Smooth muscle cell (in vitro differentiated cells): Measurements from ENCODE around the gene ADGRG2. TPM values are rescaled to one million over a fixed set of nuclear protein-coding genes. Genes with fewer than 3 reads are reported as not detected.

ENCODE experiments used
- DNase-seq: peaks from one replicate; lab custom pipeline; 2025; ENCODE audit not compliant: unreplicated experiment; lab: John Stamatoyannopoulos, UW
- H2AFZ ChIP-seq: fragments of 200-600 bp; sonication (generic); 2 replicates; pipeline ENCODE4 v1.6.0; 2016; ENCODE audit warnings: antibody characterized with exemption, low read depth, mild to moderate bottlenecking
- H3F3A ChIP-seq: fragments of 200-600 bp; sonication (generic); 2 replicates; pipeline ENCODE4 v1.6.0; 2017; ENCODE audit warnings: antibody characterized with exemption, low read depth
- H3K27ac ChIP-seq: fragments of 200-600 bp; sonication (generic); 2 replicates; pipeline ENCODE4 v1.5.1; 2016; ENCODE audit warnings: low read depth, mild to moderate bottlenecking
- H3K27me3 ChIP-seq: fragments of 200-600 bp; sonication (generic); 2 replicates; pipeline ENCODE4 v1.6.1; 2016; ENCODE audit warnings: low read depth, mild to moderate bottlenecking
- H3K36me3 ChIP-seq: fragments of 200-600 bp; sonication (generic); 2 replicates; pipeline ENCODE4 v1.5.1; 2016; ENCODE audit warnings: low read depth
- H3K4me1 ChIP-seq: fragments of 200-600 bp; sonication (generic); 2 replicates; pipeline ENCODE4 v1.5.1; 2016; ENCODE audit warnings: low read depth
- H3K4me2 ChIP-seq: fragments of 200-600 bp; sonication (generic); 2 replicates; pipeline ENCODE4 v1.6.0; 2016; ENCODE audit warnings: mild to moderate bottlenecking
- H3K4me3 ChIP-seq: fragments of 200-600 bp; sonication (generic); 2 replicates; pipeline ENCODE4 v1.5.1; 2016; ENCODE audit warnings: mild to moderate bottlenecking
- H3K79me2 ChIP-seq: fragments of 200-600 bp; sonication (generic); 2 replicates; pipeline ENCODE4 v1.6.0; 2016; ENCODE audit warnings: low read depth, mild to moderate bottlenecking
- H3K9ac ChIP-seq: fragments of 200-600 bp; sonication (generic); 2 replicates; pipeline ENCODE4 v1.6.0; 2016; ENCODE audit warnings: low read depth
- H3K9me3 ChIP-seq: fragments of 200-600 bp; sonication (generic); replicated peaks from 2 replicates; pipeline ENCODE4 v1.5.1; 2016; ENCODE audit warnings: low read depth
- H4K20me1 ChIP-seq: fragments of 200-600 bp; sonication (generic); 2 replicates; pipeline ENCODE4 v1.6.0; 2016; ENCODE audit warnings: low read depth
- CTCF ChIP-seq: fragments of 200-600 bp; sonication (generic); IDR thresholded peaks from 2 replicates; pipeline ENCODE4 v1.5.1; 2017; ENCODE audit warnings: borderline replicate concordance, mild to moderate bottlenecking, antibody characterized with exemption; ENCODE audit not compliant: insufficient read depth, poor library complexity, severe bottlenecking
- WGBS: methylation state at CpG from one replicate; pipeline ENCODE4 v1.1.7; 2016; ENCODE audit warnings: low lambda C conversion rate; 5-methylcytosine and 5-hydroxymethylcytosine counted together
- polyA plus RNA-seq: library from polyadenylated mRNA; unstranded; fragments of >200 nt; fragmentation: Nextera tagmentation; extraction: Ambion mirVana; gene quantifications from 2 replicates; pipeline ENCODE4 v1.2.1, GENCODE V29; 2016
- total RNA-seq: library from RNA; depleted of rRNA; stranded (reverse); fragments of >200 nt; gene quantifications from 2 replicates; pipeline ENCODE4 v1.2.3, GENCODE V29; 2014

The ADGRG2 gene
- total and polyA plus RNA-seq, 2 experiments from 2014 or later: 0.09 TPM; not detected in 1

DNA sequence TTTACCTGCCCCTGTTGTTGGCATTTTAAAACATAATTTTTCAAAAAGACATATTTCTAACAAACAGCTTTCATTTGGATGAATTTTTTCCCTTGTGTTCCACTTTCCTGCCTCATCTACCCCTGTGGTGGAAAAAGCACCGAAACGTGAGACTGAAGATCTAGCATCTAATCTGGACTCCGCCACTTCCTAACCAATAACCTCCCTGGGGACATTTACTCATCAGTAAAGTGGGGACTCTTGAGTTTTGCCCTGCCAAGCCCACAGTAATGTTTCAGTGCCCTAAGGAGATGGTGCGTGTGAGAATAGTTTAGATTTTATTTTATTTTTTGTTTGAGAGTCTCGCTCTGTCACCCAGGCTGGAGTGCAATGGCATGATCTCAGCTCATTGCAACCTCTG, 56.7 kb downstream of the ADGRG2 start:
- Histone ChIP-seq H3K9ac (no peak overlapping the region), H3K4me1 (no peaks in the 10 kb centered on the region), H3K27me3 (no peaks in the 10 kb centered on the region), H3K27ac (no peak overlapping the region), H4K20me1 (no peaks in the 10 kb centered on the region), H3K9me3 (no peaks in the 10 kb centered on the region), H3F3A (no peaks in the 10 kb centered on the region), H3K79me2 (no peaks in the 10 kb centered on the region), H2AFZ (no peak overlapping the region), H3K36me3 (no peaks in the 10 kb centered on the region), H3K4me2 (no peak overlapping the region), H3K4me3 (no peak overlapping the region)
- no peak for DNase-seq
- 83% methylated on average over 5 of the region's 5 CpGs for WGBS
- no peak for TF ChIP-seq CTCF

DNA sequence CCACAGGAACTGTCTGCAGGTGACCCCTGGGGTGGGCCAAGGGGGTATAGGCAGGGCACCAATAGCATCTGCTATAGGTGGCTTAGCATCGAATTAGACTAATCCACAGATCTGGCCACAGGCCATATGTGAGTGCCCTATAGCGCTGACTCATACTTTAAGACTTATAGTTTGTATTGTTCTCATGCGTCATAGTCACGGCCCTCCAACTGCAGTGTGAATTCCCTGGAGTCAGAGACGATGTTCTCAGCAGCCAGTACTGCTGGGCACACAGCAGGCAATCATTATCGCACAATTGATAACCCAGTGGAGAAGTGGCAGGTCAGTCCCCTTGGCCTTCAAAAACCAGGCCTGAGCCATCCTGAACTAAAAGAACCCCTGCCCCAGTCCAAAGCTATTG, 58.1 kb downstream of the ADGRG2 start:
- no peak overlapping the region for H3K4me3 ChIP-seq
- H3K27ac ChIP-seq: no peak overlapping the region
- no peaks in the 10 kb centered on the region for H4K20me1 ChIP-seq
- H3K79me2 ChIP-seq: no peaks in the 10 kb centered on the region
- no peak for TF ChIP-seq CTCF
- H3K9me3 ChIP-seq: no peaks in the 10 kb centered on the region
- H3K4me2 ChIP-seq: no peak overlapping the region
- no peaks in the 10 kb centered on the region for H3F3A ChIP-seq
- no peaks in the 10 kb centered on the region for H3K27me3 ChIP-seq
- WGBS: 79% methylated on average over 6 of the region's 6 CpGs
- H3K4me1 ChIP-seq: no peaks in the 10 kb centered on the region
- no peak overlapping the region for H3K9ac ChIP-seq
- H2AFZ ChIP-seq: no peak overlapping the region
- no peaks in the 10 kb centered on the region for H3K36me3 ChIP-seq
- no peak for DNase-seq

GRCh38 chrX:19063030-19063429, 59.2 kb downstream of the ADGRG2 start:
- 62% methylated on average over 8 of the region's 8 CpGs for WGBS
- Histone ChIP-seq H3K4me2 (no peak overlapping the region), H3K9me3 (no peaks in the 10 kb centered on the region), H3K4me1 (no peaks in the 10 kb centered on the region), H3K27ac (no peak overlapping the region), H3K4me3 (no peak overlapping the region), H2AFZ (no peak overlapping the region), H4K20me1 (no peaks in the 10 kb centered on the region), H3K9ac (no peak overlapping the region), H3K36me3 (no peaks in the 10 kb centered on the region), H3K27me3 (no peaks in the 10 kb centered on the region), H3F3A (no peaks in the 10 kb centered on the region), H3K79me2 (no peaks in the 10 kb centered on the region)
- no peak for DNase-seq
- TF ChIP-seq CTCF: no peak

- no peak overlapping the region for H3K27ac ChIP-seq
- H3K9me3 ChIP-seq: no peaks in the 10 kb centered on the region
- H3F3A ChIP-seq: no peaks in the 10 kb centered on the region
- H3K9ac ChIP-seq: no peak overlapping the region
- H3K79me2 ChIP-seq: no peaks in the 10 kb centered on the region
- no peak overlapping the region for H2AFZ ChIP-seq
- 91% methylated on average over 6 of the region's 6 CpGs for WGBS
- H4K20me1 ChIP-seq: no peaks in the 10 kb centered on the region
- H3K4me1 ChIP-seq: no peaks in the 10 kb centered on the region
- no peaks in the 10 kb centered on the region for H3K36me3 ChIP-seq
- H3K27me3 ChIP-seq: no peaks in the 10 kb centered on the region
- no peak for DNase-seq
- no peak overlapping the region for H3K4me2 ChIP-seq
- H3K4me3 ChIP-seq: no peak overlapping the region
- TF ChIP-seq CTCF: no peak
Observed at GRCh38 chrX:19059067-19059466, 63.2 kb downstream of the ADGRG2 start.
